Hepatic stellate cell (primary cell): ENCODE data around the gene RPL35.
"Not testable (repeated sequence)": the region's sequence is repeated elsewhere in the genome, so short reads cannot be mapped to it uniquely, and the experiment has no call there.

ENCODE experiments used
- DNase-seq: peaks from one replicate; pipeline ENCODE4 v3.0.0; 2011; ENCODE audit warnings: low spot score

RPL35 gene

DNA sequence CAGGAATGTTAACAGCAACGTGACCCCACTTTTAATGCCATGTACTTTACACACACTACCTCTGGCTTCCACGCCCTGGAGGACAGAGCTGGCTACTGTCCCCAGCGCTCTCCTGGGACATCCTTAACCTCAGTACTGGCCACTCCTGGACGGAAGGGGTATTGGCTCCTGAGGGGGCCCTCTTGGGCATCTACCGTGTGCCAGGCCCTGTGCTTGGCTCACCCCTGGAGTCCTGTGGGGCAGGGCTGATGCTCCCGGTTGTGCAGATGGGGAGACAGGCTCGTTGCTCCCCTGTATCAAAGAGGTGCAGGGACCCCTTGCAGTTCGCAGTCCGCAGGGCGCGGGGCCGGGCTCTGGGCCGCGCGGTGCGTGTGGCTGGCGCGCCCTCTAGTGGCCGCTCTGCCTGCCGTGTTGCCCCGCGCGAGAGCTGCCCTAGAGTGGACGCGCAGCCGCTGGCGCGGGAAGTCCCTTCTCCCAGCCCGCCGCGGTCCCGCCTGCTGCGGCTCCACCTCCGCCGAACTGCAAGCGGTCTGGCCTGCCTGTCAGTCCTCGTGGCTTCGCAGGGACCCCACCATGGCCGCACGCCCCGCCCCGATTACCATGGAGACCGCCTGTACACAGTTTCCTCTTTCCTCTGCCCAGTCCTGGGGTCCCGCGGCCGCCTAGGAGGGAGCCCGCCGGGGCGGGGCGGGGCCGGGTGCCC is 8.8 kb downstream of the RPL35 start, which contains the start of gene WDR38:
TSS of gene WDR38 (plus strand) at position 632 of the 703 bp plus-strand sequence. CDS start 72 bp downstream, outside the sequence.
- DNase-seq: peak; percentile 93

DNA sequence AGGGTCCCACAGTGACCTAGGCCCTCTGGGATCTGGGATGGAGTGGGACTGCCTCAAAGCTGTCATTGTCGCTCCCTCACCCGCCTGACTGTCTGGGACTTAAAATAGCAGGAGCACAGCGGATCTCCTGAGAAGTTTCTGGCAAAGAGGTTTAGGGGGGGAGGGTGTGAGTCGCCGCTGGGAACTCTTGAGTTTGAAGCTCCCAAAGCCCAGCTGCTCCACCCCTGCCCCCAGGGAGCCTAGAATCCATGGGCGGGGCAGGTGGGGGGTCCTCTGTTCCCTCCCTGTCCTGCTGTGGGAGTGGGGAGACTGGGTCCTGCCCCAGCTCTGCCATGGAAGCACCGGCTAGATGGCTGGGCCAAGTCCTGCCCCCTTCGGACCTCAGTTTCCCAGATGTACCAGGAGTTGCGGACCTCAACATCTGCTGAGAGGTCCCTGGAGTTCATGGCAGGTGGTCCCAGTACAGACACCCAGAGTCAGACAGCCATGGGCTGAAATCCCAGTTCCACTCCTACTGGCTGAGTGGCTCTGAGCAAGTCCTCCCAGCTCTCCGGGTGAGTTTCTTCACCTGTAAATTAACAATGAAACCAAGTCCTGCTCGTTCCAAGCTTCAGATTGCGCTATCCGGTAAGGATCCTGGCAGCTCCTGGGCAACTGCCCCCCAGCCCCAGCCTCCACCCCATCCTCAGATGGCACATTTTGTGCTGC is 9.5 kb downstream of the RPL35 start:
- DNase-seq: no peak

DNA sequence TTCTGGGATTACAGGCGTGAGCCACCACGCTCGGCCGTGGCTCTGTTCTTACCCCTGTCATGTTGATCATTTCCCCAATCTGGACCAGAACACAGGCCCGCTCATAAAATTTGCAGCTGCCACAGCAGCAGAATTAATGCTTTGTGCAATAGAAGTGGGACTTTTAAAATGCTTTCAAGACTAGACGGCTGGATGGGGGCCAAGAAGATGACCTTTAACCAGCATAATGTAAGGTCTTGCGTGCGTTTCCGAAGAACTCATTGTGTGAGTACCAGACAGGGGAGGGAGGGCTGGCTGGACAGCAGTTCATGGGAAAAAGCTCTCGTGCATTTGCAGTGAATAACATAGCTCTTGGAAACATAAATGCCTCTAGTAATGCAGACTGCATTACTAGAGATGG is 12.0 kb downstream of the RPL35 start:
- DNase-seq: peak; percentile 89

DNA sequence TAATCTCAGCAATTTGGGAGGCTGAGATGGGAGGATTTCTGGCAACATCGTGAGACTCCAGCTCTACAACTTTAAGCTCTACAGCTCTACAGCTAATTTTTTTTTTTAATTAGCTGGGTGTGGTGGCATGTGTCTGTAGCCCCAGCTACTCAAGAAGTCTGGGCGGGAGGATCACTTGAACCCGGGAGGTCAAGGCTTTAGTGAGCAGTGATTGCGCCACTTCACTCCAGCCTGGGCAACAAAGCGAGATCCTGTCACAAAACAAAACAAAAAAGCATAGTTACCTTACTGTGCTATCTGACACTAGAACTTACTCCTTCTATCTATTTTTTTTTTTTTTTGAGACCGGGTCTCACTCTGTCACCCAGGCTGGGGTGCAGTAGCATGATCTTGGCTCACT is 14.8 kb downstream of the RPL35 start:
- DNase-seq: no peak

DNA sequence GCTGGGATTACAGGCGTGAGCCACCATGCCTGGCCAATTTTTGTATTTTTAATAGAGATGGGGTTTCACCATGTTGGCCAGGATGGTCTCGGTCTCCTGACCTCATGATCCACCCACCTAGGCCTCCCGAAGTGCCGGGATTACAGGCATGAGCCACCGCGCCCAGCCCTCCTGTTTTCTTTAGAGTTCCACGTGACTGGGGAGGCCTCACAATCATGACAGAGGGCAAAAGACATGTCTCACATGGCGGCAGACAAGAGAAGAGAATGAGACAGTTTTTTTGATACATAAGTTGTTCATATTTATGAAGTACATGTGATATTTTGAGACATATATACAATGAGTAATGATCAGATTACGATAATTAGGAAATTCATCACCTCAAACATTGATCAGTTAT is 15.3 kb downstream of the RPL35 start:
- DNase-seq: not testable (repeated sequence)

DNA sequence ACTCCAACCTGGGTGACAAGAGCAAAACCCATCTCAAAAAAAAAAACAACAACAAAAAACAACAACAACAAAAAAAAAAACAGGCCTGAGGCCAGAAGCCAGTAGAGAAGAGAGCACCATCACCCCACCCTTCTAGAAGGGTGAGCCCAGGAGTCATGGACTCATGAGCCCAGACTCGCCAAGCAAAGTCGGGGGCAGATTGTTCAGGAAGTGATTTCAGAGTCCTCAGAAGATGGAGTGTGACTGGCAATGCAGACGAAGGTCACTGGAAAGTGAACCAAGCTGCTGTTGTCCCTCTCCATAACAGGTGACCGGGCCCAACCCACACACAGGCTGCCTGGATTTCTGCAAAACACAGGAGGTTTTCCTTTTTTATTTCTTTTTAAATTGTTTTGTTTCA is 17.5 kb downstream of the RPL35 start:
- no peak for DNase-seq

DNA sequence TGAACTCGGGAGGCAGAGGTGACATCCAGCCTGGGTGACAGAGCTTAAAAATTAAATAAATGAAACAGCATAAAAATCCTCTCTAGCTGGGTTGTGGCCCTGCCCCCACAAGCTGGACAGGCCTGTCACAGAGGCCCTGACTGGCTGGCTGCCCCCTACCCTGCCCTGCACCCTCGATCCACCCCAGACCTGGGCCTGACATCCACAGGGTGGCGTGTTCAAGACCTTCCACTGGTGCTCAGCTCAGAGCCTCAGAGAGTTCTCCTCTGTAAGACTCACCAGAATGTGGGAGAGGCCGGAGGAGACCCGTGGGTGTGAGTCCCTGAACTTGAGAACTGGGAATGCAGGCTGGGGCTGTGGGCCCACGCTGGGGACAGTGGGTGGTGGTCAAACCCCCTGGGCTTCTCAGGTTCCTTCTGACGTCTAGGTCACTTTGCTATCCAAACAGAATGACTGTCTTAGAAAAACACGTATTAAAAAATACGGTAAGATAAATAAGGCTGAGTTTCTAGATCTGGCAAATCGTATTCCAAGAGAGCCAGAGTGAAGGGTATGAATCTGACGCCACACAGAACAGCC is 18.2 kb downstream of the RPL35 start:
- no peak for DNase-seq

DNA sequence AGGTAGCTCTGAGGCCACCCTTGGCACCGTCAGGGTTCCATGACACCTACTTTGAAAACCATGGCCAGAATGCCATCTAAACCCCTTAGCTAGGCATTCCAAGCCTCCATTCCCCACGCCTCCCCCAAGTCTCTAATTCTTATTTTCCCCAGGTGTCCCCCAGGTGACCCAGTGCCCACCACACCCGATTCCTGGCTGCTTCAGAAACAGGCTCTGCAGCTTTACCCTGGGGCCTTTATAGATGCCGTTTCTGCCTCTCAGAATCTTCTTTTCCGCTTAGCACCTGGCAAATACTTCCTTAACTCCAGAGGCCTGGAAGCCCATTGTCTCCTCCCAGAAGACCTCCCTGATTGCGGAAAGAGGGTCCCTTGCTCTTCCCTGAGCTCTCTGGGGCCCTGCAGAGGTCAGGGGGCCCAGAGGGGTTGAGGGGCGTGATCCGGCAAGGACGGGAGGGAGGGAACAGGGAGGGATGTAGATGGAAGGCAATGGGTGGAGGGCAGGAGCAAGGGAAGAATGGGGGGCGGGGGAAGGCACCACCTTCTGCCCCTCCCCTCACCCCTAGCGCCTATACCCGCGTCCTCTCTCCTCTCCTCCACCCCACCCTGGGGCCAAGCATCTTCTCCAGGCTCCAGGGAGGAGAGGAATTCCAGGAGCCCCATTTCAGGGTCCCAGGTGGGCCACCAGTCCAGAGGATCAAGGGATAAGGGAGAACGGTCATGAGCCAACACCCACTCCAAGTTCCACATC is 20.5 kb downstream of the RPL35 start:
- no peak for DNase-seq

DNA sequence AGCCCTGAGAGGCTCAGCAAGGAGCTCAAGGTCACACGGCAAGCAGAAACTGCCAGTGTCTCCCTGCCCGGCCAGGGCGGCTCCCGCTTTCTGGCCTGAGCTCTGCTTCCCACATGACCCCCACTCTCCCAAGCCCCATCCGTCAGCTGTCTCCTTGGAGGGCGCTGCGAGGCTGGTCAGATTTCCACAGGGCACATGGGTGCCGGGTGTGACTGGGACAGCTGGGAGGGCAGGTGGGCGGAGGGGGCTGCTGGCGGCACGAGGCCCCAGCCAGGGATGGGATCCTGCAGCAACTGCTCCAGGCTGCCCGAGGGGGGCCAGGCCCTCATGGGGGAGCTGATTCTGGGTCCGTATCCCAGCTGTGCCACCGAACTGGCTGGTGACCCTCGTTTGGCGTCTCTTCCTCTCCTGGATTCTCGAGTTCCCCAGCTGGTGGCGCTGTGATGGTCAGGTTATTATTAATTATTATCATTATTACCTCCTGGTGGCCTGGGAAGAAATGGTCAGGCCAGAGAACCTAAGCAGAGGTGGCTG is 21.4 kb downstream of the RPL35 start:
- DNase-seq: no peak

DNA sequence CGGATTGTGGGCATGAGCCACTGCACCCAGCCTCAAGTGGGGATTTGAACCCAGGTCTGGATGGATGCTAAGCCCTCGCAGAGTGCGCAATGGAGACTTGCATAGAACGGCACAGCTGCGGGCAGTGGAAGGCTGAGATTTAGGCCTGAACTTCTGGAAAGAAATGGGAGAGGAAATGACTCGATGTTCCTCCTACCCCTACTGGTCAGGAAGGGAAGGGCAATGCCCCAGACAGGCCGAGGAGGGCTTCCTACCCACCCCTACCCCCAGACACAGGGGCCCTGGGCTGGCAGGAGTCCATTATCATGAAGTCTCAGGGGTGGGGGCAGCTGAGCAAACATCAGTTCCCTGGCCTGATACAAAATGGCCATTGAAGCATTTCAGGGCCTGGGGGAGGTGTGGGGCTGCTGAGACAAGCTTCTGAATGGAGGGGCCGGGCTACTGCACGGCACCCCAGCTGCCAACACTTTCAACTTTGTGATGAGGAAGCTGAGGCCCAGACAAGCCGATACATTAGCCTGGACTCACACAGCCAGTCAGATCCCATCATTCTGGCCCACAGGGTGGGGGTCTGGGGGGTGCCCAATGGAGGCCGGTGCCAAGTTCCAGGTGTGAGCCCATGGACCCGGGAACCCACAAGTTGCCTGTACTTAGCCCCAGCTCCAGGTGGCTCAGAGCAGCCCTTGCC is 22.0 kb downstream of the RPL35 start:
- DNase-seq: no peak

DNA sequence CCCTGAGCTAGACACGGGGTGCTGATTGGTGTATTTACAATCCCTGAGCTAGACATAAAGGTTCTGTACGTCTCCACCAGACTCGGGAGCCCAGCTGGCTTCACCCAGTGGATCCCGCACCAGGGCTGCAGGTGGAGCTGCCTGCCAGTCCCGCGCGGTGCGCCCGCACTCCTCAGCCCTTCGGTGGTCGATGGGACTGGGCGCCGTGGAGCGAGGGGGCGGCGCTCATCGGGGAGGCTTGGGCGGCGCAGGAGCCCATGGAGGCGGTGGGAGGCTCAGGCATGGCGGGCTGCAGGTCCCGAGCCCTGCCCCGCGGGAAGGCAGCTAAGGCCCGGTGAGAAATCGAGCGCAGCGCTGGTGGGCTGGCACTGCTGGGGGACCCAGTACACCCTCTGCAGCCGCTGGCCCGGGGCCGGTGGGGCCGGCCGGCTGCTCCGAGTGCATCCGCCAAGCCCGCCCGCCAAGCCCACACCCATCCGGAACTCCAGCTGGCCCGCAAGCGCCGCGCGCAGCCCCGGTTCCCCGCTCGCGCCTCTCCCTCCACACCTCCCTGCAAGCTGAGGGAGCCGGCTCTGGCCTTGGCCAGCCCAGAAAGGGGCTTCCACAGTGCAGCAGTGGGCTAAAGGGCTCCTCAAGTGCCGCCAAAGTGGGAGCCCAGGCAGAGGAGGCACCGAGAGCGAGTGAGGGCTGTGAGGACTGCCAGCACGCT is 23.0 kb downstream of the RPL35 start:
- DNase-seq: not testable (repeated sequence)

DNA sequence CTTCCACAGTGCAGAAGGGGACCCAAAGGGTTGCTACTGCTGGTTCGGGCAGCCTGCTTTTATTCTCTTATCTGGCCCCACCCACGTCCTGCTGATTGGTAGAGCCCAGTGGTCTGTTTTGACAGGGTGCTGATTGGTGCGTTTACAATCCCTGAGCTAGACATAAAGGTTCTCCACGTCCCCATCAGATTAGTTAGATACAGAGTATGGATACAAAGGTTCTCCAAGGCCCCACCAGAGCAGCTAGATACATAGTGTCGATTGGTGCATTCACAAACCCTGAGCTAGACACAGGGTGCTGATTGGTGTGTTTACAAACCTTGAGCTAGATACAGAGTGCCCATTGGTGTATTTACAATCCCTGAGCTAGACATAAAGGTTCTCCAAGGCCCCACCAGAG is 23.6 kb downstream of the RPL35 start:
- not testable (repeated sequence) for DNase-seq

DNA sequence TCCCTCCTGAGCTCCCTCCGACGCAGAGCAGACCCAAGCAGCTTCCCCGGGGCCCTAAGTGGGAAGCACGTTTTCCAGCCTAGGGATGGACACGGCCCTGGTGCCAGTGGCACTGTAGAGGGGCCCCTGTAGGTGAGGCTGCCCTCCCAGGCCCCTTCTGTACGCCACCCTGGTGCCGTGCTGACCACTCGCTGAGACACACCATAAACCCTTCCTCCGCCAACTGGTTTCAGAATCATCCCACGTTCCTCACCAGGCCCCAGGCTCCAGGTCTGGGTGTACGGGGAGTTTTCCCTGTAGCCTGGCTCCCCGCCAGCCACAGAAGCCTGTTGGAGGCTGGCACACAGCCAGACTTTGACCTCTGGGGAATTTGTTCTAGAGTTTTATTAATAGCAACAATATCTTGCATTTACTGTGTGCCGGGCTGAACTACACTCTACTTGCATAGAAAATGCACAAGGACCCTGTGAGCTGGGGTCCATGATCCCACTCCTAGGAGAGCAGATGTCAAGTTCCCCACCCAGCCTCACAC is 26.7 kb downstream of the RPL35 start:
- DNase-seq: peak; percentile 67

DNA sequence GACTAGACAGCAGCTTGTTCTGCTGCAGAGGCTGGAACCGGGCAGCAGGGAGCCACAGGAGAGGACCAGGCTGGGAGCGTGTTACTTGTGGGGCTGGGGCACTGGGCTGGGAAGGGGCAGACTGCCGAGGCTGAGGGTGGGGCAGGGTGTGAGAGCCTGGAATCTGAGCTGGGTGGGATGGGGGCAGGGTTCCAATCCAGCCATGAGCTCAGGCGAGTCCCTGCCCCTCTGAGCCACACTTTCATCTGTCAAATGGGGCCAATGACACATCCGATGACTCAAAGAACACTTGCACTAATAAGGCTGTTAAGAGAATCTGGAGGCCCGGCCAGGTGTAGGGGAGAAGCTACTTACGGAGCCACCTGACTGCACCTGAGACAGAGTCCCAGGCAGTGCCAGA is 27.2 kb downstream of the RPL35 start:
- no peak for DNase-seq

DNA sequence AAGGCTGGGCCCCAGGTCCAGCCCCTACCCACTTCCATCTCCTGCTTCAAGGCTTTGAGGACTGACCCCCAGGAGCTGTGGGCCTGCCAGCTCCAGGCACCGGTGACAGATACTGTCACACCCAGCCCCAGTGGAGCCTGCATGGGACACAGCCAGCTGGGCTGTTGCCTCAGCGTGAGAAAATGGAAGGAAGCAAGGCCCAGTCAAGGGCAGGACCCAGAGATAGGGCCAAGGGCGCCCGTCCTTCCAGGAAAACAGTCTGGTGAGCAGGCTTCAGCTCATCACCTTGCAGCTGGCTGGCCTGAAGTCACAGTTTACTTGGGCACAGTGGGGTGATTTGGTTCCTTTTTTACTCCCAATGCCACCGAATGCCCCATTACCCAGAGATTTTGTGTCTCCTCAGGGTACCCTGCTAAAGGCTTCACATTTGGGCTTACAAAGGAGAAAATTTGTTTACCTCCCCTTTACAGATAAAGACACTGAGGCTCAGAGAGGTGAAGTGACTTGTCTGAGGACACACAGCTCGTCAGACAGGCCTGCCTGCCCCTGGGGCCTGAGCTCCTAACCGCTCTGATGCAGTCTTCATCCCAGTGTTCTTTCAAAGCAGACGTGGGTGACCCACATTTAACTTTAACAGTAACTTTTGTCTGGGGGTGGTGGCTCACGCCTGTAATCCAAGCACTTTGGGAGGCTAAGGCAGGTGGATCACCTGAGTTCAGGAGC is 30.0 kb downstream of the RPL35 start:
- DNase-seq: no peak

DNA sequence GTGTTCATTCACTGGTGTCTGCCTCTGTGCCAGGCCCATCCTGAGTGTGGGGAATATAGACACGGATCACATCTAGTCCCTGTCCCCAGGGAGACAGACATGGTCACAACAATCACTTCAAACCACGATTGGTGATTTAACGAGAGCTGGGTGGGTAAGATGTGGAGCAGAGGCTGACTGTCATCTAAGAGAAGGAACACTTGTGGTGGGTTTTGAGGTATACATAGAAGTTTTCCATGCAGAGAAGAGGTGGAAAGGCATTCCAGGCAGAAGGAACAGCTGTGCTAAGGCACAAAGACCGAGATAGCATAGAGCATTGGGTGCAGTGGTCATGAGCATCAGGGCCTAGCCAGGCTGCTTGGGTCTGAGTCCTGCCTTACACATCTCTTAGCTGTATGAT is 31.2 kb downstream of the RPL35 start:
- DNase-seq: no peak

DNA sequence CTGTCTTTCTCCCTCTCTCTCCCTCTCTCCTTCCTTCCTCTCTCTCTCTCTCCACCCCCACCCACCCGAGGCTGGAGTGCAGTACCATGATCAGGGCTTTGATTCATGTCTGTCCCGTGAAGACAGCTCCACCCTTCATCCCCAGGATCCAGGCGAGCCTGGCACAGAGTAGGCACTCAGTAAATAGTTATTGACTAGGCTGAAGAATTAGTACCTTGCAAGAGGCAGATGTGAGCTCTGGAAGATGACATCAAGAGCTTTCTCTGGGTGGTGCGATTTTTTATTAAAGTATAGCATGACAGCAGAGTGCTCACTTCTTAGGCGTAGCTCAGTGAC is 32.5 kb downstream of the RPL35 start:
- DNase-seq: no peak

DNA sequence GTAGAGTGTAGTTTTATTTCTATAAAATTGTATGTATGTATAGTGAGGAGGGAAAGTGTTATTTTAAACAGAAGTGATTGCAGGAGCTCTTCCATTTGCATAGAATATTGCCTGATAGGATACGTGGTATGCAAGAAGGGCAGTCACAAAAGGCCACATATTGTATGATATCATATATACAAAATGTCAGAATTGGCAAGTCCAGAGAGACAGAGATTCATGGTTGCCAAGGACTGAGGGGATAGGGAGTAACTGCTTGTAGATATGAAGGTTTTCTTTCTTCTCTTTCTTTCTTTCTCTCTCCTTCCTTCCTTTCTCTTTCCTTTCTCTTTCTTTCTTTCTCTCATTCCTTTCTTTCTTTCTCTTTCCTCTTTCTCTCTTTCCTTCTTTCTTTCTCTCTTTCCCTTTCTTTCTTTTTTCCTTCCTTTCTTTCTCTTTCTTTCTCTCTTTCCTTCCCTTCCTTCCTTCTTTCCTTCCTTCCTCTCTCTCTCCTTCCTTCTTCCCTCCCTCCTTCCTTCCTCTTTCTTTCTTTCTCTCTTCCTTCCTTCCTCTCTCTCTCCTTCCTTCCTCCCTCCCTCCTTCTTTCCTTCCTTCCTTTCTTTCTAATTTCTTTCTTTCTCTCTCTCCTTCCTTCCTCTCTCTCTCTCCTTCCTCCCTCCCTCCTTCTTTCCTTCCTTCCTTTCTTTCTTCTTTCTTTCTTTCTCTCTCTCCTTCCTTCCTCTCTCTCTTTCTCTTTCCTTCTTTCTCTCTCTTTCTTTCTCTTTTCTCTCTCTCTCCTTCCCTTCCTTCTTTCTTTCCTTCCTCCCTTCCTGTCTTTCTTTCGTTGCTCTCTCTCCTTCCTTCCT is 33.0 kb downstream of the RPL35 start:
- no peak for DNase-seq
